GM04504 (cell line): ENCODE data around the gene RPL9.
"Not testable (repeated sequence)": the region's sequence is repeated elsewhere in the genome, so short reads cannot be mapped to it uniquely, and the experiment has no call there.

Experiments
- DNase-seq: peaks from one replicate; pipeline ENCODE4 v3.0.0-alpha.2; 2012; ENCODE audit warnings: low read depth

The RPL9 gene

DNA sequence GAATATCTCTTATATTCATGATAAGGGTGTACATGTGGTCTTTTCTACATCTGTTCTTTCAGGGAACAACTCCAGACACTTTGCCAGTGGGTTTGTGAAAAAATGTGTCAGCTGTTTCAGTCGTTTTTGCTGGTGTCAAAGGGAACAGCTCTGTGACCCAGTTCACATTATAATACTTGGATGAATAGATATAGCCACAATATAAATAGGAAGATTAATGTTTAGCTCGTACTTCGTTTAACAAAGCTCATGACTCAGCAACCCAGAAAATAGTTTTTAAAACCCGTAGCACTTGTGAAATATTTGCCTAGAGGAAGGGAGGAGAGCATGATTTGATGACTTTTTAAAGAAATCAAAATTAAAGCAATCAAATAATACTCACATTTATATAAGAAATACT is 8.0 kb upstream of the RPL9 start:
- no peak for DNase-seq

DNA sequence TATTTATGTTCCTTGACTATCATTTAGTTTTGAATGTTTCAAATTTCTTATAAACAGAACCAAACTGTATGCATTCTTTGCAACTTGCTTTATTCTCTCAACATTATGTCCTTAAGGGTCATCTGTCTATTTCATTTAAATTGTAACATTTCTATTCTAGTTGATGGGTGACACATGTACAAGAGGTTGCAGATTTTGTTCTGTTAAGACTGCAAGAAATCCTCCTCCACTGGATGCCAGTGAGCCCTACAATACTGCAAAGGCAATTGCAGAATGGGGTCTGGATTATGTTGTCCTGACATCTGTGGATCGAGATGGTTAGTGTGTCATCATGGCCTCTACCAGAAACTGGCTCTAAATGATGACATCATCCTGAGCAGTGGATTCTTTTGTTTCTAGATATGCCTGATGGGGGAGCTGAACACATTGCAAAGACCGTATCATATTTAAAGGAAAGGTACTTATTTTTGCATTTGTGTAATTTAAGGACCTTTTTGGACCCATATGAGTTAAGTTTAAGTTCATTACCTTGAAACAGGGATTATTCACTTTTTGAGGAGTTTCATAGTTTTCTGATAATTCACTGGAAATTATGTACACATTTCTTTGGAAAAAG is 6.3 kb upstream of the RPL9 start:
- peak; percentile 56 for DNase-seq

DNA sequence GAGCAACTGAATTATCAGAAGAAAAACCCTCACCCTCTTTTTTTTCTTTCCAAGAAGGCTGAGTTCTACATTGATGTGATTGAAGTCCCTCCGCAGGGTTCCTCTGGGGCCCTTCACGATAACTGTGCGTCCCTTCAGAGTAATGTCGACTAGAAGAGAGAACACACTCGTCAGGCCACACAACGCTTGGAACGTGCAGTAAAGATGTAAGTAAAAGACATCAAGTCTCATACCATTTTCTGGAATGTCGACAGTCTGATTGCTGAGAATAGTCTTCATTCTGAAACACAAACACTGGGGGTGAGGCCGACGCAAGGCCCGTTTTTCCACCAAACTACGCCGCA is 589 bp downstream of the RPL9 start:
- not testable (repeated sequence) for DNase-seq

DNA sequence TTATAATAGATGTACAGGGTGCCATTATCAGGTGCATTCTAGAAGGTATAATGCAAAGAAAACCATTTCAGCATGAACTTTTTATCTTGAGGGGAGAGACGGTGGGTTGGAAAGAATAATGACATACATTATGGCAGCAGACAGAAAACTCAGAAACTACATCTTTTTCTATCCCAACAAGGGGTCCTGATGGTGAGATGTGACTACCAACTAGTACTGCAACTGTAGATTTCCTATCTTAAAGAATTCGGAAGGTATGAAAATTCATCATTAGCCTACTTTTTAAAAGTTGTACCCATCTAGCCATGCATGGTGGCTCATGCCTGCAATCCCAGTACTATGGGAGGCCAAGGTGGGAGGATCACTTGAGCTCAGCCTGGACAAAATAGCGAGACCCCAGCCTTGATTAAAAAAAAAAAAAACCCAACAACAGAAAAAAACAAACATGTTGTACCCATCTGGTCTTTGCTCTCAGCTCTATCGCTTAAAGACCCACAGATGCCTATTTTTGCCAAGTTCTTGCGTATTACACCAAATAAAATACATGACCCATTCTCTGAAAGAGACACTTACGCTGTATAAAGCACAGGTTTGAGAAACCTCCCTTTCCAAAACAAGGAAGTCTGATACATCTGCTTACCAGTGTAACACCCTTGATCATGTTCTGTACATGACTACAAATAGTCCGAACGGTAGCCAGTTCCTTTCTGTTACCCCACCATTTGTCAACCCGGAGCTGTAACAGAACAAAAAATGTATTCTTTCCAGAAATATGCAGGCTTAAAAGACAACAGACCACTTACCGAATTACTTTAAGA is 1.6 kb downstream of the RPL9 start:
- no peak for DNase-seq

DNA sequence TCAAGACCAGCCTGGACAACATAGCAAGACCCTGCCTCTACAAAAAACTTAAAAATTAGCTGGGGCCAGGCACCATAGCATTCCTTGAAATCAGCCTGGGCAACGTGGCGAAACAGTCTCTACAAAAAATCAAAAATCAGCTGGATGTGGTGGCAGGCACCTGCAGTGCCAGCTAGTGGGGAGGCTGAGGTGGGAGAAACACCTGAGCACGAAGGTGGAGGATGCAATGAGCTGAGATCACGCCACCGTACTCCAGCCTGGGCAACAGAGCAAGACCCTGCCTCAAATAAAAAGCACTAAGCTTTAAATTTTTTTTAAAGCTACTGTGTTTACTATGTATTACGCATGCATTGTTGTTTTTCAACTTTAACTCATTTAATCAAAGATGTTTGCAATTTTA is 3.2 kb downstream of the RPL9 start:
- DNase-seq, result no peak

DNA sequence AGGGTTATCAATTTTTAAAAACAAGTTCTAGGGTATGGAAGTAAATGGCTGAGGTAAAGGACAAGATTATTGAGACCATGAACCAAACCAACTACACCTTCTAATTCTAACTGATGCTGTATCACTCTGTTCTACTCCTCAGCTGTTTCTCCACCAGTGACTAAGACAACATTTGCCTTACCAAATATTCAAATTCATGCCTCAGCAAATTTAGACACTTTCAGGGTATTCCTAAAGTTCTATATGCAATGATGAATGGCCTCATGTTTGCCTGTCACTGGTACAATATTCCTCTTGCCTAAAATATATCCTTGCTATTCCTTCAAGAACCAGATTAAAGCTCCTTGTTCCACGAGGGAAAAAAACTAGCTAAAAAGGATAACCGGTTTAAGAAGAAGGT is 5.0 kb downstream of the RPL9 start:
- no peak for DNase-seq

DNA sequence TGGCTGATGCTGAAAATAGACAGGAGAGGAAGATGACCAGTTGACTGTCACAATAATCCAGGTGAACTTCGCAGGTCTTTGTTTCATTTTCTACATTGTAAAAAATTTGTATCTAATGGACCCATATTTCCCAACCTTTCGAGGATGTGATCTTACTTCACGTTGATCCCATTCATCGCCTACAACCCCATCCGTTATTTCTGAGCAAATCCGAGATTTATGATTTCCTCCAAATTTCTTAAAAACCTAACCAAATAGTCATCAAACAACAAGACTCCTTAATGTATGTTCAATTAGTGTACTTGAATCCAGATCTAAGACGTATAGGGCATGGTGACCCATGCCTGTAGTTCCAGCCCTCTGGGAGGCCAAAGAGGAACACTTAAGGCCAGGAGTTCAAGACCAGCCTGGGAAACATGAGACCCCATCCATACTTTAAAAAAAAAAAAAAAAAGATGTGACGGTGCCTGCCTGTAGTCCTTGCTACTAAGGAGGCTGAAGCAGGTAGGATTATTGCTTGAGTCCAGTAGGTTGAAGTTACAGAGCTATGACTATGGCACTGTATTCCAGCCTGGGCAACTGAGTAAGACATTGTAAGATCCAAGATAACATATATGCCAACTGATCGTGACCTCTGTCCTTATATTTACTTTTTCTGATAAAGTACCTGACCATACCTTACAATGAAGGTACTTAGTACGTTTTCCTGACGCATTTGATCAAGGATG is 5.7 kb downstream of the RPL9 start:
- DNase-seq, result no peak

DNA sequence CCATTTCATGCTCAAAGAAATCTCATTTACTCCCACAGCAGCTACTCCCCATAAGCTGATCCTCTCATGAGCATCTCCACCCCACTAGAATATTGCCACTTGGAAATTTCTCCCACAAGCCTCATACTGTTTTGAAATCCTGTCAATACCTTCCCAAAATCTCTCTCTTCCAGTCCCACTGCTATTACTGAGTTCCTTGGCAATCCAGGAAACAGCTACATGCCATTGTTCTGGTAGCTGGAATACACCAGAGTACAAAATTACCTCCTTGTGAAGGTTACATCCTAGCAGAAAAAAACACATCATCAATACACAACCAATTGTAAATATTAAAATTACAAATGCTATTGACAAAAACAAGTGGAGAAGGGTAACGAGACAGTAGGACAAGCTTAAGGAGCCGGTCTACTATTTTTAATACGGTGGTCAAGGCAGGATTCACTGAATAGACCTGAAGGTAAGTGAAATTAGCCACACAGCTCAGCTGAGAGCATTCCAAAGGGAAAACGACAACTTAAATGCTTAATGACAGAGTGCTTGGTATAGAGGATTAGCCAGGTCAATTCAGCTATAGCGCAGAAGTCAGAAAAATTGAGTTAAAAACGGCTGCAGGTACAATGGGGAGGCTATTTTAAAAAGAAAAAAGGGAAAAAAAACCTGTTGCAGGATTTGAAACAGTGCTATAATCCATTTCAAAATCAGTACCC is 6.4 kb downstream of the RPL9 start:
- no peak for DNase-seq

DNA sequence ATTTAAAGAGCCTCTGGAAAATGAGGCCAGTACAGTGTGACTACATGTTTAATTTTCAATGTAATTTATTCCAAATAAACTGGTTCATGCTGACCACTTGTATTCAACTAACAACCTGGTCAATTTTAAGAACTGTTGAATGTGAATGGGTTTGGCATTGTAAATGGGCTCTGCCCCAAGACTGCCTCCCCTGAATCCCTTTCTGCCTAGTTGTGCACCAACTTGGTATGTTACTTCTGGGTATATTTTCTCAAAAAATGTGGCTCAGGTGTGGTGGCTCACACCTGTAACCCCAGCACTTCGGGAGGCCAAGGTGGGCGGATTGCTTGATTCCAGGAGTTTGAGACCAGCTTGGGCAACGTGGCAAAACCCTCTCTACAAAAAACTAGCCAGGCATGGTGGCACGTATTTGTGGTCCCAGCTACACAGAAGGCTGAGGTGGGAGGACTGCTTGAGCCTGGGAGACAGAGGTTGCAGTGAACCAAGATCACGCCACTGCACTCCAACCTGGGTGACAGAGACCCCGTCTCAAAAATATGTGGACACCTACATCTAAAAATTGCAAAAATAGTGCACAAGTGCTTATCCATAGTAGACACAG is 7.2 kb downstream of the RPL9 start:
- DNase-seq, result no peak

DNA sequence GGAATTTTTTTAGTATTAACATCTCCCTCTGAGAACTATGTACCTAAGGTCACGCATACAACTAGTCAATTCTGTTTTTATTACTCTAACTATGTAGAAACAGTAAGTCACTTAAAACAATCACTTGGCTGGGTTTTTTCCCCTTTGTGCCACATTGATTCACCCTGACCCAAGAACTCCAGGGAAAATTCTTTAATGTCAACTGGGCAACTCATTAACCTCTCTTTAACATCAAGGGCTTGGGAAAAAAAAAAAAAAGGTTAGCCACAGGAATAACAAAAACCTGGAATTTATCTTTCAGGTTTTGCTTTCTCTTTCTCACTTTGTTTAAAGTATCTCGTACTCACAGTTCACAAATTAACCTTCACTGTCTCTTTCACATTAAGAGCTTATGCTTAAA is 8.1 kb downstream of the RPL9 start:
- DNase-seq, result no peak

DNA sequence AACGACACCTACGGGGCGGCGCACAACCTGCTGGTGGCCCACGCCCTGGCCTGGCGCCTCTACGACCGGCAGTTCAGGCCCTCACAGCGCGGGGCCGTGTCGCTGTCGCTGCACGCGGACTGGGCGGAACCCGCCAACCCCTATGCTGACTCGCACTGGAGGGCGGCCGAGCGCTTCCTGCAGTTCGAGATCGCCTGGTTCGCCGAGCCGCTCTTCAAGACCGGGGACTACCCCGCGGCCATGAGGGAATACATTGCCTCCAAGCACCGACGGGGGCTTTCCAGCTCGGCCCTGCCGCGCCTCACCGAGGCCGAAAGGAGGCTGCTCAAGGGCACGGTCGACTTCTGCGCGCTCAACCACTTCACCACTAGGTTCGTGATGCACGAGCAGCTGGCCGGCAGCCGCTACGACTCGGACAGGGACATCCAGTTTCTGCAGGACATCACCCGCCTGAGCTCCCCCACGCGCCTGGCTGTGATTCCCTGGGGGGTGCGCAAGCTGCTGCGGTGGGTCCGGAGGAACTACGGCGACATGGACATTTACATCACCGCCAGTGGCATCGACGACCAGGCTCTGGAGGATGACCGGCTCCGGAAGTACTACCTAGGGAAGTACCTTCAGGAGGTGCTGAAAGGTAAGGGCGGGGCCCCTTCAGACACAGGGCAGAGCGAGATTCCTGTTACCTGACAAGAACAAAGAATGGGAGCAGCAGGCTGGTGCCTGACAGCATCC is 11.7 kb downstream of the RPL9 start:
- peak; percentile 13 for DNase-seq

DNA sequence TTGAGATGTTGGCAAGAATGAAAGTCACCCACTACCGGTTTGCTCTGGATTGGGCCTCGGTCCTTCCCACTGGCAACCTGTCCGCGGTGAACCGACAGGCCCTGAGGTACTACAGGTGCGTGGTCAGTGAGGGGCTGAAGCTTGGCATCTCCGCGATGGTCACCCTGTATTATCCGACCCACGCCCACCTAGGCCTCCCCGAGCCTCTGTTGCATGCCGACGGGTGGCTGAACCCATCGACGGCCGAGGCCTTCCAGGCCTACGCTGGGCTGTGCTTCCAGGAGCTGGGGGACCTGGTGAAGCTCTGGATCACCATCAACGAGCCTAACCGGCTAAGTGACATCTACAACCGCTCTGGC is 12.3 kb downstream of the RPL9 start:
- DNase-seq, result no peak

DNA sequence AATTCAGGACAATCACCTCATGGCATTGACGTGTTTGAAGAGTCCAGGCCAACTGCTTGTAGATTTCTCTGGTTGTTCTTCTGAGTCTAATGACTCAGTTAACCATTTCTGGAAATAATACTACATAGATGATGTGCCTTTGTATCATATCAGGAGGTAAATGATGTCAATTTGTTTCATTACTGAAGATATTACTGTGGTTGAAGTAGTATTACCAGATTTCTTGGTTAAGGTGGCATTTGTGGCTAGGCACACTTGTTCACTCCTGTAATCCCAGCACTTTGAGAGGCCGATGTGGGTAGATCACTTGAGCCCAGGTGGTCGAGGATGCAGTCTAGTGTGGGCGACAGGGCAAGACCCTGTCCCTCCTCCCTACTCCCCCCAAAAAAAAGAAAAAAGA is 15.7 kb downstream of the RPL9 start:
- no peak for DNase-seq

DNA sequence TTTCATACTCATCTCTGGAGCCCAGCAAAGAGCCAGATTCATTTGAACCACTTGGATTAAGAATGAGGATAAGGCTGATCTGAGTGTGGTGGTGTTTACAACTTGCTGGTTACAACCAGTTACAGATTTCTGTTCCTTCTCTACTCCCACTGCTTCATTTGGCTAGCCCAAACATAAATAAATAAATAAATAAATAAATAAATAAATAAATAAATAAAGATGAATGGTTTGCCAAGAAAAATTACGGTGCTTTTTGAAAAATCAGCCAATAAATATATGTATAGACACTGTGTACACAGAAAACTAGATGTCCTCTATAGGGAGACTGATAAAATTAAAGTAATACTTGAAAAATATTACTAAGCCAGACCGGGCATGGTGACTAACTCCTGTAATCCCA is 17.1 kb downstream of the RPL9 start:
- DNase-seq, result no peak

DNA sequence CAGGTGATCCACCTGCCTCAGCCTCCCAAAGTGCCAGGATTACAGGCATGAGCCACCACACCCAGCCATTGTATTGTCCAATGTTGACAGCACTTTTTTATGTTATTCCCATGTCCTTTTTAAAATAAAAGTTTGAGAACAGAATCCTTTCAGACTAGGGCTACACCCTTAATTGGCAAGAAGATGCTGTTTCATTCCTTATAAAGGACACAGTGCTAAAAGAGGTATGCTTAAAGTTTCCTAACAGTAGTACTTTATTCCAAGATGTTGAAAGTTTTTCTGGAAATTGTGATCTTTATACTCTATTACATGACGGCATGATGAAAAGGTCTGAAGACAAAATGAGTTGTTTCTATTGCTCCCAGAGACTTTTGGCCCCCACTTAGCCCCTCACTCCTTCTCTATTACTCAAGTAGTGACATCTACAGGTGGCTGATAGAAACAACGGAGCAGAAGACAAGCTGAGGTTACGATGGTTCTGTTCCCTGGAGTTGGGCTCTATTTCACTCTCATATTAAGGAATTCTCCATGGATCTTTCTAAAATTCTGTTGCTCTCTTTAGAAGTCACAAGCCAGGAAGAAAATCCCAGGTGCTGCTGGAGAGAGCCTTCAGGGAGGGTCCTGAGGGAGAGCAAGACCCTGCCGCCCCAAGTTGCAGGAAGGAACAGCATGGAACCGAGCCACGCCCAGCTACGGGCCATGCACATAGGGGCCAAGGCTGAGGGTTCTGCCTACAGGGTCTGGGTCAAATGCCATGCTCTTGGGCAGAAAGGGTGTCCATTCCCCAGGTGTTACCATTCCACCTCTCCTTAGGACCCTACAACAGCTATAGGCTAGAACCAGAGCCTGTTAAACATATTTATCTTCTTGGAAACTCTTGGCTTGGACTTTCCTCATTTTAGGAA is 22.8 kb downstream of the RPL9 start:
- no peak for DNase-seq

DNA sequence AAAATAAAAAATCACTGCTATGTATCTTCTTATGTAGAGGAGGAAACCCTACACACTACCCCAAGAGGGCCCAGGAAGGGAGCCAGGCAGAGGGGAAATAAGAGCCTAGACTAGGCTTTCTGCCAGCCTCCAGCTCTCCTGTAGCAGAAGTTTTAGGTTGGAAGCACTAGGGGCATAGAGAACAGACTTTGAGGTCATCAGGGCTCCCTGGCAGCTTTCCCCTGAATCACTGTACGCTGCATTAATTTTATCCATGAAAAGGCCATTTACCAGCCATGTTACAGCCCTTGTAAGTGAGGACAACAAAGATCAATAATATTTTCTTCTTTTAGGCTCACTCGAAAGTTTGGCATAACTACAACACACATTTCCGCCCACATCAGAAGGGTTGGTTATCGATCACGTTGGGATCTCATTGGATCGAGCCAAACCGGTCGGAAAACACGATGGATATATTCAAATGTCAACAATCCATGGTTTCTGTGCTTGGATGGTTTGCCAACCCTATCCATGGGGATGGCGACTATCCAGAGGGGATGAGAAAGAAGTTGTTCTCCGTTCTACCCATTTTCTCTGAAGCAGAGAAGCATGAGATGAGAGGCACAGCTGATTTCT is 24.7 kb downstream of the RPL9 start:
- DNase-seq, result no peak

DNA sequence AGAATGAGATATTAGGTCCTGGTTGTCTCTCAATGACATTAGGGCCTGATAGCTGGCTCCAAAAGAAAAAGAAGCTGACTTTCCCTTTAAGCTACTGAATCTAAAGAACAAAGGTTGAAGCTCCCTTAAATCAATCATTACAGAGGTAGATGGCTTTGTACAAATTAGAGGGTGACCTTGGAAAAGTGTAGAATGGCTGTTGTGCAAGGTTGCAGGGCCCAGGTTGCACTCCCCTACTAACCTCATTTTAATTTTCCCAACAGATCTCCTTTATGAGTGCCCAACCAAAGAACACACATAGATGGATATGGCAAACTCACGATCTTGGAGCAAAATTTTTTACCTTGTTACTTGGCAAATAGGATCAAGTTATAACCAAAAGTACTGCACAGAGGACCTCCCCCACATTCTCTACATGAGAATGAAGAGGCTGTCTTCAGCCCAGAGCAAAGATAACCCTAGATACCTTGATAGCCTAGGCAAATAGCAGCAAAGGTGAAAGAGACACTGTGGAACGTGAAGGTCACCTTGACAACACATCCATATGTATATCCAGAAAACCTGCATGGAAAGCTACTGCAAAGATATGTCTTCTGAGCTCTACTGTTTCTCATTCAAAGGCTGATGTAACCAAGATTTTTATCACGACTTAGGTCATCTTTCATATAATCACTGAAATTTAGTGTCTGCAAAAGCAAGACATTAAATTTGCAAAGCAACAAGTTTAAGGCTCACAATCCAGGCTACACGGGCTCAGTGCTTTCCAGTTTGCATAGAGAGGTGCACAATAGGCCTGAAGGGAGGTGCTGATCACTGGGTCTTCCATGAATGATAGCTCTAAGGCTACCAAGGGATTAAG is 29.0 kb downstream of the RPL9 start:
- DNase-seq, result no peak

DNA sequence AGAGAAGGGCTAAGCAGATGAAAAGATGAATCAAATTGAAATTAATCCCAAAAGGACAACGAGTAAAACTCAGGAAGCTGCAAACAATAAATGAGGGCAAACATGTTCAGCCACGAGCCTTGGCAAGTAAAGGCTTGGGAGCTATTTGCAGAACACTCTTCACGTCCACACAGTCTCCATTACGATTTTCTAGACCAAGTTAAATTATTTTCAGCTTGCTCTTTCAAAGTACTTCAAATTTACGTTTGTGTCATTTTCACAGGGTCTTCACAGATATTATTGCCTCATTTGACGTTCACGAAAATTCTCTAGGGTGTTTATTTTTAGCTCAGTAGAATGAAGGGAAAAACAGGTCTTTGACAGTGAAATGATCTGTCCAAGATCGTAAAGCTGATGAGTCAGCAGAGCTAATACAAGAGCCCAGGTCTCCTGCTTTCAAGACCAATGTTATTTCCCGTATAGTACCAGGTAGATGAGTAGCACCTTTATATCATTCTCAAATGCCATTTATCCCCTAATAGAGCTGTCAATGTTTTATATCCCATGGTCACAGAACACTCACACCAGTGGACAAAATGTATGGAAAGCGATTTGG is 31.1 kb downstream of the RPL9 start:
- no peak for DNase-seq

DNA sequence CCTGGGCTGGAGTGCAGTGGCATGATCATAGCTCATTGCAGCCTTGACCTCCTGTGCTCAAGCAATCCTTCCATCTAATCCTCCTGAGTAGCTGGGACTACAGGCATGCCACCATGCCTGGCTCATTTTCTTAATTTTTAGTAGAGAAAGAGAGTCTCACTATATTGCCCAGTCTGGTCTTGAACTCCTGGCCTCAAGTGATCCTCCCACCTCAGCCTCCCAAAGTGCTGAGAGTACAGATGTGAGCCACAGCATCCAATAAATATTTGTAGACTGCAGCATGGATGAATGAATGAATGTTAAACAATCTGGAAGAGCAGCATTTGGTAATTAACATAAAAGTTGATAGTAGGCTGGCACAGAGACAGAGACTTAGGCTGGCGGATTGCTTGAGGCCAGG is 32.0 kb downstream of the RPL9 start:
- DNase-seq, result no peak
